Smooth muscle cell (in vitro differentiated cells): ENCODE data around the gene METTL5. TPM values are rescaled to one million over a fixed set of nuclear protein-coding genes. Genes with fewer than 3 reads are reported as not detected.

ENCODE experiments used
- DNase-seq: peaks from one replicate; lab custom pipeline; 2025; ENCODE audit not compliant: unreplicated experiment; lab: John Stamatoyannopoulos, UW
- H2AFZ ChIP-seq: fragments of 200-600 bp; sonication (generic); 2 replicates; pipeline ENCODE4 v1.6.0; 2016; ENCODE audit warnings: antibody characterized with exemption, low read depth, mild to moderate bottlenecking
- H3F3A ChIP-seq: fragments of 200-600 bp; sonication (generic); 2 replicates; pipeline ENCODE4 v1.6.0; 2017; ENCODE audit warnings: antibody characterized with exemption, low read depth
- H3K27ac ChIP-seq: fragments of 200-600 bp; sonication (generic); 2 replicates; pipeline ENCODE4 v1.5.1; 2016; ENCODE audit warnings: low read depth, mild to moderate bottlenecking
- H3K27me3 ChIP-seq: fragments of 200-600 bp; sonication (generic); 2 replicates; pipeline ENCODE4 v1.6.1; 2016; ENCODE audit warnings: low read depth, mild to moderate bottlenecking
- H3K36me3 ChIP-seq: fragments of 200-600 bp; sonication (generic); 2 replicates; pipeline ENCODE4 v1.5.1; 2016; ENCODE audit warnings: low read depth
- H3K4me1 ChIP-seq: fragments of 200-600 bp; sonication (generic); 2 replicates; pipeline ENCODE4 v1.5.1; 2016; ENCODE audit warnings: low read depth
- H3K4me2 ChIP-seq: fragments of 200-600 bp; sonication (generic); 2 replicates; pipeline ENCODE4 v1.6.0; 2016; ENCODE audit warnings: mild to moderate bottlenecking
- H3K4me3 ChIP-seq: fragments of 200-600 bp; sonication (generic); 2 replicates; pipeline ENCODE4 v1.5.1; 2016; ENCODE audit warnings: mild to moderate bottlenecking
- H3K79me2 ChIP-seq: fragments of 200-600 bp; sonication (generic); 2 replicates; pipeline ENCODE4 v1.6.0; 2016; ENCODE audit warnings: low read depth, mild to moderate bottlenecking
- H3K9ac ChIP-seq: fragments of 200-600 bp; sonication (generic); 2 replicates; pipeline ENCODE4 v1.6.0; 2016; ENCODE audit warnings: low read depth
- H3K9me3 ChIP-seq: fragments of 200-600 bp; sonication (generic); replicated peaks from 2 replicates; pipeline ENCODE4 v1.5.1; 2016; ENCODE audit warnings: low read depth
- H4K20me1 ChIP-seq: fragments of 200-600 bp; sonication (generic); 2 replicates; pipeline ENCODE4 v1.6.0; 2016; ENCODE audit warnings: low read depth
- WGBS: methylation state at CpG from one replicate; pipeline ENCODE4 v1.1.7; 2016; ENCODE audit warnings: low lambda C conversion rate; 5-methylcytosine and 5-hydroxymethylcytosine counted together
- polyA plus RNA-seq: library from polyadenylated mRNA; unstranded; fragments of >200 nt; fragmentation: Nextera tagmentation; extraction: Ambion mirVana; gene quantifications from 2 replicates; pipeline ENCODE4 v1.2.1, GENCODE V29; 2016
- total RNA-seq: library from RNA; depleted of rRNA; stranded (reverse); fragments of >200 nt; gene quantifications from 2 replicates; pipeline ENCODE4 v1.2.3, GENCODE V29; 2014
- TF ChIP-seq, protein P1 (sequence below): fragments of 200-600 bp; sonication (generic); IDR thresholded peaks from 2 replicates; pipeline ENCODE4 v1.5.1; 2017; ENCODE audit warnings: borderline replicate concordance, mild to moderate bottlenecking, antibody characterized with exemption; ENCODE audit not compliant: insufficient read depth, poor library complexity, severe bottlenecking

The METTL5 gene
- total and polyA plus RNA-seq, 2 experiments from 2014 or later, result 72.5 to 79.8 TPM

GRCh38 chr2:169796441-169796840 is 28.3 kb downstream of the METTL5 start:
- Histone ChIP-seq H3K27me3 (no peaks in the 10 kb centered on the region), H3K4me1 (peaks cover 12% of the 10 kb centered on the region), H3K36me3 (peaks cover 7% of the 10 kb centered on the region), H3F3A (no peaks in the 10 kb centered on the region), H2AFZ (no peak overlapping the region), H3K9me3 (no peaks in the 10 kb centered on the region), H3K4me2 (no peak overlapping the region), H4K20me1 (peaks cover 10% of the 10 kb centered on the region), H3K9ac (no peak overlapping the region), H3K27ac (no peak overlapping the region), H3K79me2 (peaks cover 27% of the 10 kb centered on the region), H3K4me3 (no peak overlapping the region)
- TF ChIP-seq, protein P1, sequence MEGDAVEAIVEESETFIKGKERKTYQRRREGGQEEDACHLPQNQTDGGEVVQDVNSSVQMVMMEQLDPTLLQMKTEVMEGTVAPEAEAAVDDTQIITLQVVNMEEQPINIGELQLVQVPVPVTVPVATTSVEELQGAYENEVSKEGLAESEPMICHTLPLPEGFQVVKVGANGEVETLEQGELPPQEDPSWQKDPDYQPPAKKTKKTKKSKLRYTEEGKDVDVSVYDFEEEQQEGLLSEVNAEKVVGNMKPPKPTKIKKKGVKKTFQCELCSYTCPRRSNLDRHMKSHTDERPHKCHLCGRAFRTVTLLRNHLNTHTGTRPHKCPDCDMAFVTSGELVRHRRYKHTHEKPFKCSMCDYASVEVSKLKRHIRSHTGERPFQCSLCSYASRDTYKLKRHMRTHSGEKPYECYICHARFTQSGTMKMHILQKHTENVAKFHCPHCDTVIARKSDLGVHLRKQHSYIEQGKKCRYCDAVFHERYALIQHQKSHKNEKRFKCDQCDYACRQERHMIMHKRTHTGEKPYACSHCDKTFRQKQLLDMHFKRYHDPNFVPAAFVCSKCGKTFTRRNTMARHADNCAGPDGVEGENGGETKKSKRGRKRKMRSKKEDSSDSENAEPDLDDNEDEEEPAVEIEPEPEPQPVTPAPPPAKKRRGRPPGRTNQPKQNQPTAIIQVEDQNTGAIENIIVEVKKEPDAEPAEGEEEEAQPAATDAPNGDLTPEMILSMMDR, result no peak
- no peak for DNase-seq
- 92% methylated on average over 6 of the region's 6 CpGs for WGBS

- Histone ChIP-seq H3K36me3 (no peaks in the 10 kb centered on the region), H3F3A (no peaks in the 10 kb centered on the region), H3K79me2 (peaks cover 15% of the 10 kb centered on the region), H3K9me3 (no peaks in the 10 kb centered on the region), H3K4me2 (no peak overlapping the region), H4K20me1 (peaks cover 9% of the 10 kb centered on the region), H3K27me3 (no peaks in the 10 kb centered on the region), H2AFZ (no peak overlapping the region), H3K4me1 (peaks cover 5% of the 10 kb centered on the region), H3K27ac (no peak overlapping the region), H3K4me3 (no peak overlapping the region), H3K9ac (no peak overlapping the region)
- TF ChIP-seq, protein P1, result no peak
- 65% methylated on average over 2 of the region's 2 CpGs for WGBS
- no peak for DNase-seq
These were observed 29.5 kb downstream of the METTL5 start for GRCh38 chr2:169795181-169795580.

GRCh38 chr2:169790581-169790980 is 34.1 kb downstream of the METTL5 start:
- no peak overlapping the region for H3K4me2 ChIP-seq

GRCh38 chr2:169782513-169782912 is 42.2 kb downstream of the METTL5 start:
- Histone ChIP-seq H3K27ac (no peak overlapping the region), H3K27me3 (no peaks in the 10 kb centered on the region), H3K36me3 (no peaks in the 10 kb centered on the region), H3K4me1 (no peaks in the 10 kb centered on the region), H4K20me1 (no peaks in the 10 kb centered on the region), H2AFZ (no peak overlapping the region), H3K4me3 (no peak overlapping the region), H3K9me3 (no peaks in the 10 kb centered on the region), H3K9ac (no peak overlapping the region), H3F3A (no peaks in the 10 kb centered on the region), H3K4me2 (no peak overlapping the region), H3K79me2 (no peaks in the 10 kb centered on the region)
- TF ChIP-seq, protein P1, result no peak
- WGBS, result 100% methylated on average over 1 of the region's 1 CpG
- DNase-seq, result no peak

More at GRCh38 chr2:169790581-169790980, 34.1 kb downstream of the METTL5 start:
- no peak overlapping the region for H3K4me3 ChIP-seq
- 92% methylated on average over 5 of the region's 5 CpGs for WGBS
- no peak overlapping the region for H3K9ac ChIP-seq
- no peak overlapping the region for H3K27ac ChIP-seq
- no peak for DNase-seq
- no peaks in the 10 kb centered on the region for H3K36me3 ChIP-seq
- no peaks in the 10 kb centered on the region for H3K9me3 ChIP-seq
- H3K27me3 ChIP-seq, result no peaks in the 10 kb centered on the region
- H2AFZ ChIP-seq, result no peak overlapping the region
- no peaks in the 10 kb centered on the region for H3K79me2 ChIP-seq
- H4K20me1 ChIP-seq, result no peaks in the 10 kb centered on the region
- TF ChIP-seq, protein P1, result no peak
- H3K4me1 ChIP-seq, result no peaks in the 10 kb centered on the region
- H3F3A ChIP-seq, result no peaks in the 10 kb centered on the region
